GM18508 (cell line): Measurements from ENCODE around the gene C7.

ENCODE experiments used
- ATAC-seq: cut with Tn5 transposase; IDR thresholded peaks from one replicate; pipeline ENCODE4 v1.9.1; 2021; ENCODE audit warnings: moderate number of reproducible peaks; ENCODE audit not compliant: insufficient read depth, unreplicated experiment

C7 gene

GRCh38 chr5:40915341-40915926 lies 6.1 kb downstream of the C7 start:
- ATAC-seq = no peak

- no peak for ATAC-seq
These were observed 6.9 kb downstream of the C7 start for GRCh38 chr5:40916226-40916625.

- no peak for ATAC-seq
These were observed 19.7 kb downstream of the C7 start for GRCh38 chr5:40928886-40929448.

- no peak for ATAC-seq
These were observed 23.5 kb downstream of the C7 start for GRCh38 chr5:40932766-40933165.

- ATAC-seq = no peak
These were observed 27.8 kb downstream of the C7 start for GRCh38 chr5:40937075-40937474.

- no peak for ATAC-seq
These were observed 30.5 kb downstream of the C7 start for GRCh38 chr5:40939753-40940152.

- no peak for ATAC-seq
These were observed 35.8 kb downstream of the C7 start for GRCh38 chr5:40945111-40945510.

GRCh38 chr5:40955313-40955712 lies 46.0 kb downstream of the C7 start:
- ATAC-seq = no peak

GRCh38 chr5:40957048-40957447 lies 47.8 kb downstream of the C7 start:
- no peak for ATAC-seq

- ATAC-seq = no peak
These were observed 49.5 kb downstream of the C7 start for GRCh38 chr5:40958811-40959210.

- no peak for ATAC-seq
These were observed 50.7 kb downstream of the C7 start for GRCh38 chr5:40960037-40960436.

GRCh38 chr5:40962207-40962955 lies 53.1 kb downstream of the C7 start:
- ATAC-seq = no peak

GRCh38 chr5:40972434-40972833 lies 63.1 kb downstream of the C7 start:
- ATAC-seq = no peak

GRCh38 chr5:40973364-40974004 lies 64.2 kb downstream of the C7 start:
- ATAC-seq = no peak

- ATAC-seq = no peak
These were observed 66.7 kb downstream of the C7 start for GRCh38 chr5:40976041-40976440.

GRCh38 chr5:40976836-40977235 lies 67.5 kb downstream of the C7 start:
- no peak for ATAC-seq

GRCh38 chr5:40981420-40981819 lies 72.1 kb downstream of the C7 start:
- ATAC-seq = no peak

- ATAC-seq = no peak
These were observed 74.5 kb downstream of the C7 start for GRCh38 chr5:40983781-40984180.

- ATAC-seq = no peak
These were observed 75.6 kb downstream of the C7 start for GRCh38 chr5:40984884-40985283.

- ATAC-seq = no peak
These were observed 76.2 kb downstream of the C7 start for GRCh38 chr5:40985501-40985900.

- ATAC-seq = no peak
These were observed 77.4 kb downstream of the C7 start for GRCh38 chr5:40986666-40987065.
